LHCN-M2 (cell line): Measurements from ENCODE around the gene TSC22D2. TPM values are rescaled to one million over a fixed set of nuclear protein-coding genes. Genes with fewer than 3 reads are reported as not detected.
A peak's percentile ranks its signal among the peaks of the same experiment; 100 is the strongest.

Experiments used
- DNase-seq: peaks from one replicate; pipeline ENCODE4 v3.0.0-alpha.2; 2012; ENCODE audit warnings: low read depth
- total RNA-seq: library from RNA; depleted of rRNA; stranded (reverse); fragments of >200 nt; gene quantifications from 2 replicates; pipeline ENCODE4 v1.2.3, GENCODE V29; 2014

Gene TSC22D2
- total RNA-seq, 1 experiment from 2014 or later: 8.6 TPM

DNA sequence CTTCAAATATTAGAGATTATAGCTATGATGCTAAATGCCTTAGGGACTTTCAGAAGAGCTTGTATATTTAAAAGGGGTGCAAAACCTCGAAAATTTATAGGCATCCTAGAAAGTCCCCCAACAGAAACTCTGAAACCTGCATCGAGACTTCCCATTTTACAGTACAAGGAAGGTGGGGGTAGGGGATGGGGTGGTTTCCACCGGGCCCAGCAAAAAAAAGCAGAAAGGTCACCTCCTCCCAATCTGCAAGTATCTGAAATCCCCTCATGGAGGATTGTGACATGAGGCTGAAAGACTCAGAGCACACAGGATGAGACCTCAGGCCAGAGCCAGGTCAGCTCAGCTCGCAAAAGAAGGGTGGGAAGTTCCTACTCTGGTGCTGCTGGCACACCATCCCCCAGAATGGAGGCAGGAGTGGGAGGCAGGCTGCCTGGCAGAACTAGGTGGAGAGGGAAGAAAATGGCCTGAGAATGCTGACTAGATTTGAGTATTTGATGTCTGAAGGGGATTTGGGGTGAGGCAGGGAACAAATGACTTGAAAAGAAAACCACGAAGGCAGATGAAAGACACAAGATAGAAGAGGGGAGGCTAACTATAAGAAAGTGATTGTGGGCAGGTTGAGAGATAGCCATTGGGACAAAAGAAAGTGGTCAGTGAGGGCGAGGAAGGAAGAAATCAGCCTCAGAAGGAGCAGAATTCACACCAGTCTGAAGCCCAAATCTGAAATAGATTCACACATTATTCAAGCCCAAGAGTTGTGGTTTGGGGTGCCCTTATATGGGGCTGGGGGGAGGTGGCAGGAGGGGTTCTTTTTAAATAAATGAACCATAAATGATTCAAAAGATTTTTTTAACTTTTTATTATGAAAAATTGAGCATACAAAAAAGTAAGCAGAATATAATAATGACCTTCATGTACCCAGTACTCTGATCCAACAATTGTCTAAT, 22.5 kb upstream of the TSC22D2 start:
- DNase-seq: no peak

GRCh38 chr3:150388498-150389418, 19.3 kb upstream of the TSC22D2 start:
- DNase-seq: peak; percentile 45

GRCh38 chr3:150390087-150390486, 18.0 kb upstream of the TSC22D2 start:
- no peak for DNase-seq

- DNase-seq: peak; percentile 54
Observed at GRCh38 chr3:150391161-150391560, 16.9 kb upstream of the TSC22D2 start.

DNA sequence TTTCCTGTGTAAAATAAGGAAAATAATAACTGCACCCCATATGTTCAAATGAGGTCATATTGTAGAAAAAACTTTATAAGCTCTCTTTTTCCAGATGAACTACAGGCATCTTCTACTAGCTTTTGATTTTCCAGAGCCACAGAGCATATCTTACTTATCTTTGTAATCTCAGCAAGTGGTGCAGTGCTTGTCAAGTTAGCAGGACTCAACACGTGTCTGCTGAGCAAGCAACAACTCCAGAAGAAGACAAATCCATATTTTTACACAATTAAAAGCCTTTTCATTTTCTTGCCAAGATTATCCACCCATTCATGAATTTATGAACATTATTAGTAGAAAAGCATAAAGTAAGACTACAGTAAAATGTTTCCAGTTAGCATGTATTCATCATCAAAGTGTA, 14.4 kb upstream of the TSC22D2 start:
- DNase-seq: no peak

DNA sequence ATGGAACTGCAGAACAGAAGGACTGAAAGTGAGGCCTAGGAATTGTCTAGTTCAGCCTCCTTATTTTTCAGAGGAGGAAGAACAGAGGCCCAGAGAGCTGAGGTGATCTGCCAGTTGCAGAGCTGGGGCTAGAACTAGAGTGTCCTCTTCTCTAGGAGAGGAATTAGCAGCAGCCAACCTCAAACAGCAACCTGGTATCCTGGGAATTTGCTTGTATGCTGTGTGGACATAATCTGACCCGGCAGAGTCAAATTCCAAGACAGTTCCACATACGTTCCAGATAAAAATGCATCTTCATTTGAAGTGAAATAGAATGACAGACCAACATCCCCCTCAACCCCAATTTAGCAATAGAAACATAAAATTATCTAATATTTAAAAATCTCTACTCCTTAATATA, 13.5 kb upstream of the TSC22D2 start:
- no peak for DNase-seq

DNA sequence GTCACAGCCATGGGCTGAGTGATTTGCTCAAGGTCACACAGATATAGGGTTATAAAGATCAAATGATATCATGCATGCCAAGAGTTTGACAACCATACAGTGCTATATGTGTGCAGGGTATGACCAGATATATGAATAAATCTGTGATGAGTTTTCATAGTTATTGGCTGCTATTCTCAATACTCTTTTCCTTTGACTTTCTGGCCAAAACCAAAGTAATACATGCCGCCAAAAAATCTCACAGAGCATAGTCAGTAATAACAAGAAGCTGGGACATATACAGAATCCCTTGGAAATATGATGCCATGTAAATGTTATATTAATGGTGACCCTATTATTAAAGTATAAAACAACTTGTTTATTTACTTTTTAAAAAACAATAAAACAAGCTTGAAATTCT, 11.6 kb upstream of the TSC22D2 start:
- DNase-seq: no peak

GRCh38 chr3:150396956-150397550, 11.0 kb upstream of the TSC22D2 start:
- no peak for DNase-seq

DNA sequence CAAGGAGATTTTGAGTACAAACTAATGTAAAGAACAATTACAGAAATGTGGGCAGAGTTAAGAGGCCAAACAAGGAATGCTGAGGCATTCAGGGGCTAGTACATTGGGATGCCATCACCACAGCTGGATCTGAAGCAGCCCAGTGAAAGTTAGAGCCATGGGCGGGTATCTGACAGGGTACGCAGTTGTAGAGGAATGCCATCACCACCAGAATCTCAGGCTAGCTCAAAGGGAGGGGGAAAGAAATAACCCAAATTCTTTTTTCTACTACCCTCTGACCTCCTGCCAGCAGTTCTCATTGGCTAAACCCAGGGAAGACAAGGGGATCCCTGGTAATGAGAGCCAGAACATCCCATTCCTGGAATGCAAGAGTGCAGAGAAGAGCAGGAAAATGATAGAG, 9.0 kb upstream of the TSC22D2 start:
- no peak for DNase-seq

- DNase-seq: no peak
Observed at GRCh38 chr3:150401285-150401684, 6.8 kb upstream of the TSC22D2 start.

DNA sequence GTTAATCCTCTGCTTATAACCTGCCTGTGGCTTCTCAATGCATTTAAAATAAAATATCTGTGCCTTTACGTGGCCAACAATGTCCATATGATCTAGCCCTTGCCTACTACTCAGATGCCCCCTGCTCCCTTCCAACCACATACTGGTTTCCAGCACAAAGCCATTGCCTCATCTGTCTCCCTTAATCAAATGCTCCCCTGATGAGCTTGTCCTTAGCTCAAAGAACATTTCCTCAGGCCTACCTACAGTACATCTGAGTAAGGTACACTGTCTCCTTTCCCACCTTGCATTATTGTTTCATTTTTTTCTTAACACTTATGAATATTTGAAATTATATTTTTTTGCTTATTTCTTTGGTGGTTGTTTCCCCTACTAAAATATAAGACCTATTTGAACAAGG, 5.9 kb upstream of the TSC22D2 start:
- no peak for DNase-seq

DNA sequence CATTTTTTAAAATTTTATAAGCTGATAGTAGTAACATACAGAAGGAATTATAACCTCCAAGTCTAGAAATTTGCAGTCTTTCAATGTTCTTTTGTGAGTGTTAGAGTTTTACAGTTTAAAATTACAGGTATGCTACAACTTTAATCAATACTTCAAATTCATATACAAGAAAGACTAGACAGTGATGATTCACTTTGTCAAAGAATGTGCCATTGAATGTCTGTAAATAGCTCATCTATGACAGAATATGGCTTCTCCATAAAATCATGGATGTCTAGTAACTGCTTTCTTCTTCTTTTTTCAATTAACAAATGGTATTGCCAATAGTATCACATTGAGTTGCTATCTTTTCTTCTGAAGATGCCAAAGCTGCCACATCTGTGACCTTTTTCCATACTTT, 4.1 kb upstream of the TSC22D2 start:
- DNase-seq: no peak

- DNase-seq: peak; percentile 26
Observed at GRCh38 chr3:150407051-150407807, 869 bp upstream of the TSC22D2 start.

DNA sequence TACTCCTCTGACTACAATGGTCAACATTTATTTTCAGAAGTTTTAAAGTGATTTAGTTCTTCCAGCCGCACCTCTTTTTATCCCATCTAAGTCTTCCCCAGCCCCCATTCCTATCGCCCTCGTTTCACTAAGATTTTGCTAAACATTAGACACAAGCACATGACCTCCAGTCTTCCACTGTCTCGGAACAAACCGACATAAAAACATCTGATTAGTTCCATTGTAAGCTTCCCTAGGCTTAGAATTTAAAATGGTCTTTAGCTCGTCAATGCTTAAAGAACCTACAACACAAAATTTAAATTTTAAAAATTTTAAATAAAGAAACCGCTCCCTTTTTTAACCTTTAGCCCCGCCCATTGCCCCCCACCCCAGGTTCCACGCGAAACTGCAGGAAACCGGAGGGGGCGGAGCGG, 284 bp upstream of the TSC22D2 start:
- peak; percentile 77 for DNase-seq

DNA sequence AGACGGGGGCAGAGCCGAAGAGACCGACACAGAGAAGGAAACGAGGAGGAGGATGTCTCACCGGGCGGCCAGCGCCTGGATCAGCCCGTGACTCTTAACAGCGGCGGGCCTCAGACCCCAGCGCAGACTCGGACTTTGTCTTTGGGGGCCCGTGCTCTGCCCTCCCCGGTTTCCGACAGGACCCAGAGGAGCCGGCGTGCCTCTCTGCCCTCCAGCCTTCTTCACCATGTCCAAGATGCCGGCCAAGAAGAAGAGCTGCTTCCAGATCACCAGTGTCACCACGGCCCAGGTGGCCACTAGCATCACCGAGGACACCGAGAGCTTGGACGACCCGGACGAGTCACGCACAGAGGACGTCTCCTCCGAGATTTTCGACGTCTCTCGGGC, 1.0 kb downstream of the TSC22D2 start:
- DNase-seq: no peak

DNA sequence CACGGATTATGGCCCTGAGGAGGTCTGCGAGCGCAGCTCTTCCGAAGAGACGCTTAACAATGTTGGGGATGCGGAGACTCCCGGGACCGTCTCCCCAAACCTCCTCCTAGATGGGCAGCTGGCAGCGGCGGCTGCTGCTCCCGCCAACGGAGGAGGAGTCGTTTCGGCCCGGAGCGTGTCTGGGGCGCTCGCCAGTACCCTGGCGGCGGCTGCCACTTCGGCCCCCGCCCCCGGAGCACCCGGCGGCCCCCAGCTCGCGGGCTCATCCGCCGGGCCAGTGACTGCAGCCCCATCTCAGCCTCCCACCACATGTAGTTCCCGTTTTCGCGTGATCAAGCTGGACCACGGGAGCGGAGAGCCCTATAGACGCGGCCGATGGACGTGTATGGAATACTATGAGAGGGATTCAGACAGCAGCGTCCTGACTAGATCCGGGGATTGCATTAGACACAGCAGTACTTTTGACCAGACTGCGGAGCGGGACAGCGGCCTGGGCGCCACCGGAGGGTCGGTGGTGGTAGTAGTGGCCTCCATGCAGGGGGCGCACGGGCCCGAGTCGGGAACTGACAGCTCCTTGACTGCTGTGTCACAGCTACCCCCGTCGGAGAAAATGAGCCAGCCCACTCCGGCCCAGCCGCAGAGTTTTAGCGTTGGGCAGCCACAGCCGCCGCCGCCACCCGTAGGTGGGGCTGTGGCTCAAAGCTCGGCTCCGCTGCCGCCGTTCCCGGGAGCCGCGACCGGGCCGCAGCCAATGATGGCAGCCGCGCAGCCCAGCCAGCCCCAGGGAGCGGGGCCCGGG, 1.6 kb downstream of the TSC22D2 start:
- DNase-seq: peak; percentile 74

DNA sequence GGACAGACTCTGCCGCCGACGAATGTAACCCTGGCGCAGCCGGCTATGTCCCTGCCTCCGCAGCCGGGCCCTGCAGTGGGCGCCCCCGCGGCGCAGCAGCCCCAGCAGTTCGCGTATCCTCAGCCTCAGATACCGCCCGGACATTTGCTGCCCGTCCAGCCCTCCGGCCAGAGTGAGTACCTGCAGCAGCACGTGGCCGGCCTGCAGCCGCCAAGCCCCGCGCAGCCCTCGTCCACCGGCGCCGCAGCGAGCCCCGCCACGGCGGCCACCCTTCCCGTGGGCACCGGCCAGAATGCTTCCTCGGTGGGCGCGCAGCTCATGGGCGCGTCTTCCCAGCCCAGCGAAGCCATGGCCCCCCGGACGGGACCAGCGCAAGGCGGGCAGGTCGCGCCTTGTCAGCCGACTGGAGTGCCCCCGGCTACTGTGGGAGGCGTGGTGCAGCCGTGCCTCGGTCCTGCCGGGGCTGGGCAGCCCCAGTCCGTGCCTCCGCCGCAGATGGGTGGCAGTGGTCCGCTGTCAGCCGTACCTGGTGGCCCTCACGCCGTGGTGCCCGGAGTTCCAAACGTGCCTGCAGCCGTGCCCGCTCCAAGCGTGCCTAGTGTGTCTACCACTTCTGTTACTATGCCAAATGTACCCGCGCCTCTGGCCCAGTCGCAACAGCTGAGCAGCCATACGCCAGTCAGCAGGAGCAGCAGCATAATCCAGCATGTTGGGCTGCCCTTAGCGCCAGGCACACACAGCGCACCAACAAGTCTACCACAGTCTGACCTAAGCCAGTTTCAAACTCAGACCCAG, 2.4 kb downstream of the TSC22D2 start:
- DNase-seq: peak; percentile 58

DNA sequence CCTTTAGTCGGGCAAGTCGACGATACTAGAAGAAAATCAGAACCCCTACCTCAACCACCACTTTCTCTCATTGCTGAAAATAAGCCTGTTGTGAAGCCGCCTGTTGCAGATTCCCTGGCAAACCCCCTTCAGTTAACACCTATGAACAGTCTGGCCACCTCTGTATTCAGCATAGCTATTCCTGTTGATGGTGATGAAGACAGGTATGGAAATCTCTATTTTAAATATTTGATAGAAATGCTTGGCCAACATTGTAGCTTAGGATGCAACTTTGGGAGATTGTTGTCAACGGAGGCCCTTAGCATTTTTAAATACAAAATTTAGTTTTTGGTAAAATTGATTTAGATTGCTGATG, 3.0 kb downstream of the TSC22D2 start:
- no peak for DNase-seq

GRCh38 chr3:150411546-150411945, 3.4 kb downstream of the TSC22D2 start:
- no peak for DNase-seq

DNA sequence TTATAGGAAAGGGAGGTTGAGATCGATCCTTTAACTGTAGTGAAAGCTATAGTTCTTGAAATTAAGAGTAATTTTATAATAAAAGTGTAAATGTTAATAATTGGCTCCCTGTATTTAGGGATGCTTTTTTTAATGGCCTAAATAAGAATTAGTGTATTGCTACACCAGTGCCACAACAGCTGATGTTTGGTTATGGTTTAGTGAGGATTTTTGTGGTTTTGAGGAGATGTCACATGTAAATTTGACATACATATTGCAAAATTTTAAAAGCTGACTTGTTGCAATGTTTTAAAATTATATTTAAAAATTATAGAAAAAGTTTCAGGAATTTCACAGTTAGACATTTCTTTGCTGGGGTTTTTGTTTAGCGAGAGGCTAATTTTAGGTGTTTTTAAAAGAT, 3.9 kb downstream of the TSC22D2 start:
- peak; percentile 68 for DNase-seq
